Stimulated activated CD4-positive, alpha-beta T cell treated with anti-CD3 and anti-CD28 coated beads, Interleukin-1b, Interleukin-23, amount 100 ng/mL, for 4 hours (primary cell): ENCODE data around the gene YWHAQ.
"Not testable (repeated sequence)": the region's sequence is repeated elsewhere in the genome, so short reads cannot be mapped to it uniquely, and the experiment has no call there.

Source experiments
- DNase-seq, 2 donors: peaks; one replicate each; pipeline ENCODE4 v3.0.0-alpha.2; 2020; ENCODE audit warnings: low read depth in 2 of 2

Gene YWHAQ

GRCh38 chr2:9631878-9632700 lies 1.3 kb upstream of the YWHAQ start:
- no peak for DNase-seq

DNA sequence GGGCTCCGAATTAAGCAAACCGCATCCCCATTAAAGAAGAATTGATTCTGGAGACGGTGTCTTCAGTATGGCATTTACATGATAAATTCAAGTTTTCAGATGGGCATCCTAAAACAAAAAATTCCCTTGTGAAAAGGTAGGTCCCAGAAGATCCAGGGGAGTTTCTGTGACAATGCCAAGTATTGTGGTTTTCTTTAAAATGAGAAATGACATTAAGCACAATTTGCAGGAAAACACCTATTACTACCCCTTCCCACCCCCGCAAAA lies 689 bp upstream of the YWHAQ start:
- DNase-seq = no peak

DNA sequence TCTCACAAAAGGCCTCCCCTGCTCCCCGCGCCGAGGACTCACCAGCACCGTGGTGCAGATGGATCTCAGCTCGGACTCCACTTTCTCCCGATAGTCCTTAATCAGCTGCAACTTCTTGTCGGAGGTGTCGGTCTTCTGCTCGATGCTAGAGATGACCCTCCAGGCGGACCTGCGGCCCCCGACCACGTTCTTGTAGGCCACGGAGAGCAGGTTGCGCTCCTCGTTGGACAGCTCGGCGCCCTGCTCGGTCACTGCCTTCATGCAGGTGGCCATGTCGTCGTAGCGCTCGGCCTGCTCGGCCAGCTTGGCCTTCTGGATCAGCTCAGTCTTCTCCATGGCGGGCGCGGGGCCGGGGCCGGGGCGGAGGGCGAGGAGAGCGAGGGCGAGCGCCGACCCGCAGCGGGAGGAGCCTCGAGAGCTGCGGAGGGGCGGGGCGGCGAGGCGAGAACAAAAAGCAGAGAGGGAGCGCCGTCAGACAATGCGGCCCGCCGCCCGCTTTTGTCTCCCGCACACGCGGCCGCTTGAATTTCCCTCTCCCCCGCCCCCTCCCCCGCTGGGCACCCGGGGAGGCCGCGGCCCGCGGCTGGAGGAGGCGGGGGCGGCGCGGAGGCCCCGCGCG lies 571 bp downstream of the YWHAQ start:
- DNase-seq = peak; percentile 58 to 71

GRCh38 chr2:9629222-9630116 lies 1.3 kb downstream of the YWHAQ start:
- no peak for DNase-seq

DNA sequence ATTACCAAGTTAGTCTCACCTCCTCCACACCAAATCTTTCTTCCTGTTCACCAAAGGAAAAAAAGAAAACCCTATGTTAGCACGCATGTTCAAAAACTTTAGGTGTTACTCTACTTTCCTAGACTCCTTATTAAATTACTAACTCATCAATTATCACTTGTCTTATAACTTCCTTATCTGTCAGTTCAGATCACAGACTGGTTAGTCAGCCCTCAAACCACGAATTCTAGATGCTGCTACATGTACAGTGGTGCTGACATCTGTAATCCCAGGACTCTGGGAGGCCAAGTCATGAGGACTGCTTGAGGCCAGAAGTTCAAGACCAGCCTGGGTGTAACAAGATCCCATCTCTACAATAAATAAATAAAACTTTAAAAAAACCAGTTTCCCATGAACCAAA lies 3.5 kb downstream of the YWHAQ start:
- no peak for DNase-seq

- no peak for DNase-seq
Observed at GRCh38 chr2:9623151-9623550, 7.6 kb downstream of the YWHAQ start.

GRCh38 chr2:9621655-9622054 lies 9.1 kb downstream of the YWHAQ start:
- not testable (repeated sequence) for DNase-seq

- no peak for DNase-seq
Observed at GRCh38 chr2:9618410-9618809, 12.4 kb downstream of the YWHAQ start.

DNA sequence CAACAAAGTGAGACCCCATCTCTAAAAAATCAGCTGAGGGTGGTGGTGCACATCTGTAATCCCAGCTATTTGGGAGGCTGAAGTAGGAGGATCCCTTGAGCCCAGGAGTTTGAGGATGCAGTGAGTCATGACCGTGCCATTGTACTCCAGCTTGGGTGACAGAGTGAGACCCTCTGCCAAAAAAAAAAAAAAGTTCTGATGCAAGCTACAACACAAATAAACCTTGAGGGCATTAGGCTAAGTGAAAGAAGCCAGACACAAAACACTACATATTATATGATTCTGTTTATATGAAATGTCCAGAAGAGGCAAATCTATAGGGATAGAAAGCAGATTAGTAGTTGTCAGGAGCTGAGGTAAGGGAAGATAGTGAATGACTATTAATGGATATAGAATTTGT lies 13.0 kb downstream of the YWHAQ start:
- no peak for DNase-seq

DNA sequence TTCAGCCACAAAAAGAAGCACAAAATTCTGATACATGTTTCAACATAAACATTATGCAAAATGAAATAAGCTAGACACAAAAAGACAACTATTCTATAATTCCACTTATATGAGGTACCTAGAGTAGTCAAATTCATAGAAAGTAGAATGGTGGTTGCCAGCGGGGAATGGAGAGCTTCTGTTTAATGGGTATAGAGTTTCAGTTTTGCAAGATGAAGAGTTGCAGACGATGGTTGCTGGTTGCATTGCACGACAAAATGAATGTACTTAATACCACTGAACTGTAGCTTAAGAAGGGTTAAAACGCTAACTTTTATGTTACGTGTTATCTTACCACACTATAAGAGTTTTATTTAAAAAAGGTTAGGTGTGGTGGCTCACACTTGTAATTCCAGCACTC lies 13.5 kb downstream of the YWHAQ start:
- no peak for DNase-seq

- DNase-seq = no peak
Observed at GRCh38 chr2:9614562-9614961, 16.2 kb downstream of the YWHAQ start.

DNA sequence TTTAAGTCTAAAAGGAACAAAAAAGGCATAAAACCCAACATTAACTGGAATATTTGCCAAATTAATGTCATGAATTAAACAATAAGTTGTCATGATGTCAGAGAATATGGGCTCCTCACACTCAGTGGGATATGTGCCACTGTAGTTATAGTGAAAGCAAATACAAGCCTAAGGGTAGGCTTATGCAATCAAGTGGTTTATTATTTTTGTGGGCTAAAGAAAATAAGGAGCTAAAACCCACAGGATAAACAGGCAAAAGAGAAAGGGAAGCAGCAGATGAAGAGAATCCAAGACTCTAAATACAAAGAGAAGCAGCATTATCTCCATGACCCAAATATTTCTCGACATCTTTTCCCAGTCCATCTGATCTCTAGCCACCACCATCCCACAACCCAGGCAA lies 17.5 kb downstream of the YWHAQ start:
- DNase-seq = no peak

GRCh38 chr2:9611549-9611912 lies 19.3 kb downstream of the YWHAQ start:
- DNase-seq = not testable (repeated sequence)

- DNase-seq = no peak
Observed at GRCh38 chr2:9610781-9611548, 19.8 kb downstream of the YWHAQ start.

GRCh38 chr2:9608491-9608890 lies 22.3 kb downstream of the YWHAQ start:
- not testable (repeated sequence) for DNase-seq

- DNase-seq = no peak
Observed at GRCh38 chr2:9602412-9602811, 28.4 kb downstream of the YWHAQ start.

GRCh38 chr2:9601397-9601796 lies 29.4 kb downstream of the YWHAQ start:
- no peak for DNase-seq

GRCh38 chr2:9599430-9599829 lies 31.4 kb downstream of the YWHAQ start:
- no peak for DNase-seq

DNA sequence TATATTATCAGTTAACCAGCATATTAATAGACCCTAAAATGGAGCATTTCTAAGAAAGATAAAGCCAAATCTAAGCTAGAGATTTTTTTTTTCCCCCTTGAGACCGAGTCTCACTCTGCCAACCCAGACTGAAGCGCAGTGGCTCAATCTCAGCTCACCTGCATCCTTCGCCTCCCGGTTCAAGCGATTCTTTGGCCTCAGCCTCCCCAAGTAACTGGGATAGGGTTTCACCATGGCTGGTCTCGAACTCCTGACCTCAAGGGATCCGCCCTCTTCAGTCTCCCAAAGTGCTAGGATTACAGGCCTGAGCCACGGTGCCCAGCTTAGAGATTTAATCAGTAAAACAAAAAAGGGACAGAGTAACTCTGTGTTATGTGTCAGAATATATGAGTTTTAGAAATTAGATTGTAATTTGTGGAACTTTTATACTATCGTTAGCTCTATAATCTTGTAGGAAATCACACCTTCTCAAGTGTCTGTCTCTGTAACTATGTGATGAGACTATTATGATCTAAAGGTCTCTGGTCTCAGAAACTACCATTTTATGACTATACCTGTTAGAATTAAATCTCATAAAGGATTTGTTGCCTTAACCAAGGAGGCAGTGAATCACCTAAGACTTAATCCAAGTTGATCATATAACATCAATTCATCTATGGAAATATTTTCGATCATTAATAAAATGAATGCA lies 34.0 kb downstream of the YWHAQ start:
- no peak for DNase-seq

DNA sequence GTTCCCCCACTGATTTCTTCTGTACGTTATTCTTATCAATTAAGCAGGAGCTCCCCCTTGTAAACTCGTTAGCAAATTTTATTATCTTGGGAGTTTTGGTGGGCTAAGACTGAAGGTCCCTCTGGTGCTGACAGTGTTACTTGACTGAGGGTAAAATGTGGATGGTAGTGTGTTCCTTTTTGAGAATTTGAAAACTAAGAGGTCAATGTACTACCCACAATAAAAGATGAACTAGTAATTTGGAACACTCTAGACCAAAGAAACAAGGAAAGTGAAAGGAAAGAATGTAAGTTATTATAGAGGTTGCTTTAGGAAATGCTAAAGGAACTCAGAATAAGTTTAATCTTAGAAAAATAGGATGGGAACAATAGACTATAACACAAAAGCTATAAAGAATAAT lies 35.1 kb downstream of the YWHAQ start:
- no peak for DNase-seq

DNA sequence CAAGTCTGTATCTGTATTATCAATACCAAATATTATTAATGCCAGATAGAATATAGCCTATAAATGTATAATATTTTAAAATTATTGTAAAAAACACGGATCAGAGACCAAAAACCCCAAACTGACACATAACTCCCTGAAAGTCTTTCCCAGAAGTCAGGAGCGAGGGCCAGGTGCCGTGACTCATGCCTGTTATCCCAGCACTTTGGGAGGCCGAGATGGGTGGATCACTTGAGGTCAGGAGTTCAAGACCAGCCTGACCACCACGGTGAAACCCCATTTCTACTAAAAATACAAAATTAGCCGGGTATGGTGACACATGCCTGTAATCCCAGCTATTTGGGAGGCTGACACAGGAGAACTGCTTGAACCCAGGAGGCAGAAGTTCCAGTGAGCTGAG lies 35.5 kb downstream of the YWHAQ start:
- not testable (repeated sequence) for DNase-seq
